Sigmoid colon (tissue), 4 donors: ENCODE results near the gene RANGRF.

Experiments used
- CTCF ChIP-seq, 4 experiments: fragments of 450-650 bp in 3 of 4; fragments of 200-600 bp in 1 of 4; IDR thresholded peaks; one replicate each; pipeline ENCODE4 v1.5.1; 2016 to 2019; ENCODE audit warnings: antibody characterized with exemption in 4 of 4, mild to moderate bottlenecking in 3 of 4, moderate library complexity in 2 of 4
- EP300 ChIP-seq, 4 donors: sonication (generic); formaldehyde crosslinking; IDR thresholded peaks; one replicate each; pipeline ENCODE4 v1.6.1; 2017; ENCODE audit warnings: antibody characterized with exemption in 4 of 4
- POLR2A ChIP-seq, 2 donors: fragments of 450-650 bp; IDR thresholded peaks; one replicate each; pipeline ENCODE4 v1.6.1; 2016; ENCODE audit warnings: antibody characterized with exemption in 2 of 2, mild to moderate bottlenecking in 2 of 2, moderate library complexity in 2 of 2

GRCh38 chr17:8282345-8282744 lies 6.1 kb upstream of the RANGRF start:
- TF ChIP-seq EP300 (IDR thresholded peaks at IDR 0.05) (no peak), POLR2A (IDR thresholded peaks at IDR 0.05) (no peak), CTCF (IDR thresholded peaks at IDR 0.05) (no peak)
